Measurements from ENCODE around the gene SUN3. TPM values are rescaled to one million over a fixed set of nuclear protein-coding genes. Genes with fewer than 3 reads are reported as not detected.

Gene SUN3
- total RNA-seq, 1 donor from 2014 or later, result not detected

- H3K36me3 ChIP-seq, result no peaks in the 10 kb centered on the region
- Mint-ChIP-seq H3K4me3 (no peak overlapping the region), H3K27ac (no peak overlapping the region), H3K4me1 (no peaks in the 10 kb centered on the region), H3K9me3 (no peaks in the 10 kb centered on the region), H3K36me3 (no peaks in the 10 kb centered on the region), H3K27me3 (ENCODE audit: insufficient read depth, low read depth) (peaks cover 16% of the 10 kb centered on the region)
- H3K4me3 ChIP-seq, result no peak overlapping the region
- DNase-seq (ENCODE audit: low spot score), result no peak
- H2AFZ ChIP-seq (replicated peaks), result no peak overlapping the region
- H4K20me1 ChIP-seq (ENCODE audit: low read depth), result no peaks in the 10 kb centered on the region
- H3K9ac ChIP-seq, result no peak overlapping the region
- no peaks in the 10 kb centered on the region for H3K9me3 ChIP-seq (ENCODE audit: low read depth)
- TF ChIP-seq EZH2phosphoT487 (IDR thresholded peaks at IDR 0.05) (no peak), CTCF (IDR thresholded peaks at IDR 0.05) (no peak), EZH2 (IDR thresholded peaks at IDR 0.05) (no peak)
- no peaks in the 10 kb centered on the region for H3K4me1 ChIP-seq
- H3K4me2 ChIP-seq, result no peak overlapping the region
- H3K27me3 ChIP-seq, result peaks cover 16% of the 10 kb centered on the region
- no peaks in the 10 kb centered on the region for H3K79me2 ChIP-seq (ENCODE audit: low read depth)
- H3K27ac ChIP-seq, result no peak overlapping the region
- no peaks in the 10 kb centered on the region for H3F3A ChIP-seq (ENCODE audit: low read depth)
Measured at GRCh38 chr7:48041653-48041970, 12.7 kb upstream of the SUN3 start.

- no peak overlapping the region for H3K27ac ChIP-seq
- no peaks in the 10 kb centered on the region for H3K4me1 ChIP-seq
- no peak overlapping the region for H3K4me2 ChIP-seq
- no peaks in the 10 kb centered on the region for H3K9me3 ChIP-seq (ENCODE audit: low read depth)
- H2AFZ ChIP-seq (replicated peaks), result no peak overlapping the region
- no peaks in the 10 kb centered on the region for H3K79me2 ChIP-seq (ENCODE audit: low read depth)
- H3K27me3 Mint-ChIP-seq (ENCODE audit: insufficient read depth, low read depth), result peaks cover 21% of the 10 kb centered on the region
- no peaks in the 10 kb centered on the region for H3K9me3 Mint-ChIP-seq
- no peaks in the 10 kb centered on the region for H3K36me3 Mint-ChIP-seq
- no peak overlapping the region for H3K27ac Mint-ChIP-seq
- no peak for TF ChIP-seq CTCF (IDR thresholded peaks at IDR 0.05)
- TF ChIP-seq EZH2phosphoT487 (IDR thresholded peaks at IDR 0.05), result no peak
- TF ChIP-seq EZH2 (IDR thresholded peaks at IDR 0.05), result no peak
- peaks cover 21% of the 10 kb centered on the region for H3K27me3 ChIP-seq
- no peak for DNase-seq (ENCODE audit: low spot score)
- H3K9ac ChIP-seq, result no peak overlapping the region
- no peaks in the 10 kb centered on the region for H3F3A ChIP-seq (ENCODE audit: low read depth)
- no peaks in the 10 kb centered on the region for H4K20me1 ChIP-seq (ENCODE audit: low read depth)
- no peaks in the 10 kb centered on the region for H3K36me3 ChIP-seq
- no peak overlapping the region for H3K4me3 ChIP-seq
- no peak overlapping the region for H3K4me3 Mint-ChIP-seq
- H3K4me1 Mint-ChIP-seq, result peaks cover 3% of the 10 kb centered on the region
Measured at GRCh38 chr7:48040944-48041652, 12.2 kb upstream of the SUN3 start.

GRCh38 chr7:48038815-48039506 is 10.1 kb upstream of the SUN3 start:
- no peak overlapping the region for H3K27ac ChIP-seq
- peaks cover 6% of the 10 kb centered on the region for H3K4me1 Mint-ChIP-seq
- H3K4me2 ChIP-seq, result no peak overlapping the region
- H3K36me3 Mint-ChIP-seq, result no peaks in the 10 kb centered on the region
- peaks cover 2% of the 10 kb centered on the region for H3K4me1 ChIP-seq
- H3K27me3 Mint-ChIP-seq (ENCODE audit: insufficient read depth, low read depth), result peaks cover 27% of the 10 kb centered on the region
- H3K27me3 ChIP-seq, result peaks cover 41% of the 10 kb centered on the region
- no peak overlapping the region for H3K9ac ChIP-seq
- no peaks in the 10 kb centered on the region for H3F3A ChIP-seq (ENCODE audit: low read depth)
- no peaks in the 10 kb centered on the region for H4K20me1 ChIP-seq (ENCODE audit: low read depth)
- DNase-seq (ENCODE audit: low spot score), result no peak
- no peak overlapping the region for H3K27ac Mint-ChIP-seq
- H3K79me2 ChIP-seq (ENCODE audit: low read depth), result no peaks in the 10 kb centered on the region
- H3K4me3 ChIP-seq, result no peak overlapping the region
- no peak overlapping the region for H2AFZ ChIP-seq (replicated peaks)
- no peaks in the 10 kb centered on the region for H3K9me3 ChIP-seq (ENCODE audit: low read depth)
- H3K4me3 Mint-ChIP-seq, result no peak overlapping the region
- no peaks in the 10 kb centered on the region for H3K9me3 Mint-ChIP-seq
- H3K36me3 ChIP-seq, result no peaks in the 10 kb centered on the region
- TF ChIP-seq EZH2 (IDR thresholded peaks at IDR 0.05), result no peak
- no peak for TF ChIP-seq EZH2phosphoT487 (IDR thresholded peaks at IDR 0.05)
- no peak for TF ChIP-seq CTCF (IDR thresholded peaks at IDR 0.05)

Data from neural progenitor cell (in vitro differentiated cells).